ENCODE data around the gene UQCC5.

DNA sequence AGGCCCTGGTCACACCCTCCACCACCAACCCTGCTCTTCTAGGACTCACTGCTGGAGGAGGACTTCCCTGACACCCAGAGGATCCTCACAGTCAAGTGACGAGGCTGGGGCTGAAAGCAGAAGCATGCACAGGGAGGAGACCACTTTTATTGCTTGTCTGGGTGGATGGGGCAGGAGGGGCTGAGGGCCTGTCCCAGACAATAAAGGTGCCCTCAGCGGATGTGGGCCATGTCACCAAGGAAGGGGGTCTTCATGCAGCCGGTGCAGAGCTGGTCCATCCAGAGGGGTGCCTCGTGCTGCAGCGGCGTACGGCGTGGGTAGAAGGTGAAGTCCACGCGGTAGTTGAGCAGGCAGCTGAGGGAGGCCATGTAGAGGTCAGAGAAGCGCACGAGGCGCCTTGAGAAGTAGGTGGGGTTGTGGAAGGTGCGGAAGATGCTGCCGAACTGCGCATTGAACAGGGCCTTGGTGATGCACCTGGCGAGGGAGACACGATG lies 12.1 kb upstream of the UQCC5 start:
- TF ChIP-seq, protein P1, sequence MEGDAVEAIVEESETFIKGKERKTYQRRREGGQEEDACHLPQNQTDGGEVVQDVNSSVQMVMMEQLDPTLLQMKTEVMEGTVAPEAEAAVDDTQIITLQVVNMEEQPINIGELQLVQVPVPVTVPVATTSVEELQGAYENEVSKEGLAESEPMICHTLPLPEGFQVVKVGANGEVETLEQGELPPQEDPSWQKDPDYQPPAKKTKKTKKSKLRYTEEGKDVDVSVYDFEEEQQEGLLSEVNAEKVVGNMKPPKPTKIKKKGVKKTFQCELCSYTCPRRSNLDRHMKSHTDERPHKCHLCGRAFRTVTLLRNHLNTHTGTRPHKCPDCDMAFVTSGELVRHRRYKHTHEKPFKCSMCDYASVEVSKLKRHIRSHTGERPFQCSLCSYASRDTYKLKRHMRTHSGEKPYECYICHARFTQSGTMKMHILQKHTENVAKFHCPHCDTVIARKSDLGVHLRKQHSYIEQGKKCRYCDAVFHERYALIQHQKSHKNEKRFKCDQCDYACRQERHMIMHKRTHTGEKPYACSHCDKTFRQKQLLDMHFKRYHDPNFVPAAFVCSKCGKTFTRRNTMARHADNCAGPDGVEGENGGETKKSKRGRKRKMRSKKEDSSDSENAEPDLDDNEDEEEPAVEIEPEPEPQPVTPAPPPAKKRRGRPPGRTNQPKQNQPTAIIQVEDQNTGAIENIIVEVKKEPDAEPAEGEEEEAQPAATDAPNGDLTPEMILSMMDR (IDR thresholded peaks at IDR 0.05), result no peak
- TF ChIP-seq GATA2 (CRISPR knock-in tag; IDR thresholded peaks at IDR 0.05) (no peak), GABPA (IDR thresholded peaks at IDR 0.05; ENCODE audit: low read depth) (no peak), TAF1 (IDR thresholded peaks at IDR 0.05; ENCODE audit: borderline replicate concordance, low read depth, low read length) (no peak), YY1 (IDR thresholded peaks at IDR 0.05; ENCODE audit: low read depth) (no peak), JUND (IDR thresholded peaks at IDR 0.05) (no peak), POLR2AphosphoS5 (IDR thresholded peaks at IDR 0.05; ENCODE audit: low read depth, low read length) (no peak), SIN3A (IDR thresholded peaks at IDR 0.05; ENCODE audit: borderline replicate concordance, low read depth, low read length) (no peak)
- TF ChIP-seq, protein P2, sequence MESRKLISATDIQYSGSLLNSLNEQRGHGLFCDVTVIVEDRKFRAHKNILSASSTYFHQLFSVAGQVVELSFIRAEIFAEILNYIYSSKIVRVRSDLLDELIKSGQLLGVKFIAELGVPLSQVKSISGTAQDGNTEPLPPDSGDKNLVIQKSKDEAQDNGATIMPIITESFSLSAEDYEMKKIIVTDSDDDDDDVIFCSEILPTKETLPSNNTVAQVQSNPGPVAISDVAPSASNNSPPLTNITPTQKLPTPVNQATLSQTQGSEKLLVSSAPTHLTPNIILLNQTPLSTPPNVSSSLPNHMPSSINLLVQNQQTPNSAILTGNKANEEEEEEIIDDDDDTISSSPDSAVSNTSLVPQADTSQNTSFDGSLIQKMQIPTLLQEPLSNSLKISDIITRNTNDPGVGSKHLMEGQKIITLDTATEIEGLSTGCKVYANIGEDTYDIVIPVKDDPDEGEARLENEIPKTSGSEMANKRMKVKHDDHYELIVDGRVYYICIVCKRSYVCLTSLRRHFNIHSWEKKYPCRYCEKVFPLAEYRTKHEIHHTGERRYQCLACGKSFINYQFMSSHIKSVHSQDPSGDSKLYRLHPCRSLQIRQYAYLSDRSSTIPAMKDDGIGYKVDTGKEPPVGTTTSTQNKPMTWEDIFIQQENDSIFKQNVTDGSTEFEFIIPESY (IDR thresholded peaks at IDR 0.05; ENCODE audit: borderline replicate concordance, low read depth), result no peak

Data from SK-N-SH (cell line).